ENCODE results near the gene TMEM45B.
A peak's percentile ranks its signal among the peaks of the same experiment; 100 is the strongest.

TMEM45B gene

GRCh38 chr11:129884581-129884980 is 68.9 kb downstream of the TMEM45B start:
- in situ Hi-C loops (cut with HindIII; ENCODE audit: low pct_ligation_motif_present, low pct_unique_long_range_greater_than_20kb, low sequenced_read_pairs): no loop called here
- no peak for DNase-seq

- in situ Hi-C loops (cut with HindIII; ENCODE audit: low pct_ligation_motif_present, low pct_unique_long_range_greater_than_20kb, low sequenced_read_pairs): no loop called here
Measured at GRCh38 chr11:129885381-129885780, 69.7 kb downstream of the TMEM45B start.

GRCh38 chr11:129888451-129888850 is 72.8 kb downstream of the TMEM45B start:
- in situ Hi-C loops (cut with HindIII; ENCODE audit: low pct_ligation_motif_present, low pct_unique_long_range_greater_than_20kb, low sequenced_read_pairs): no loop called here
- no peak for DNase-seq

More at GRCh38 chr11:129885381-129885780, 69.7 kb downstream of the TMEM45B start:
- DNase-seq: no peak

- peak; percentile 2 for DNase-seq
- in situ Hi-C loops (cut with HindIII; ENCODE audit: low pct_ligation_motif_present, low pct_unique_long_range_greater_than_20kb, low sequenced_read_pairs): no loop called here
Measured at GRCh38 chr11:129894278-129895125, 78.9 kb downstream of the TMEM45B start.

GRCh38 chr11:129895126-129896041 is 79.7 kb downstream of the TMEM45B start, which contains the start of gene NFRKB:
Gene NFRKB (minus strand): TSS chr11:129895578. CDS start chr11:129892849, 2,729 bp downstream.
- peak; percentile 65 for DNase-seq
- in situ Hi-C loops (cut with HindIII; ENCODE audit: low pct_ligation_motif_present, low pct_unique_long_range_greater_than_20kb, low sequenced_read_pairs): no loop called here

GRCh38 chr11:129896062-129896461 is 80.4 kb downstream of the TMEM45B start:
- DNase-seq: no peak
- in situ Hi-C loops (cut with HindIII; ENCODE audit: low pct_ligation_motif_present, low pct_unique_long_range_greater_than_20kb, low sequenced_read_pairs): no loop called here

GRCh38 chr11:129905402-129905801 is 89.8 kb downstream of the TMEM45B start:
- no peak for DNase-seq
- in situ Hi-C loops (cut with HindIII; ENCODE audit: low pct_ligation_motif_present, low pct_unique_long_range_greater_than_20kb, low sequenced_read_pairs): no loop called here

Measured in ACHN (cell line).